ENCODE measurements around the gene PEPD. TPM values are rescaled to one million over a fixed set of nuclear protein-coding genes. Genes with fewer than 3 reads are reported as not detected.

Gene PEPD
- polyA plus RNA-seq, 1 donor from 2014 or later = 43.9 TPM

- Histone ChIP-seq H3K36me3 (ENCODE audit: insufficient read depth, low read length) (no peaks in the 10 kb centered on the region), H2AFZ (ENCODE audit: low read depth, low read length) (no peak overlapping the region), H3K27me3 (ENCODE audit: insufficient read depth, low read depth, low read length) (no peaks in the 10 kb centered on the region), H3K9me3 (ENCODE audit: low read length) (no peaks in the 10 kb centered on the region), H3F3A (ENCODE audit: insufficient read depth, low read length, poor library complexity, severe bottlenecking) (no peaks in the 10 kb centered on the region), H3K4me3 (ENCODE audit: low read length) (no peak overlapping the region), H3K4me2 (ENCODE audit: low read length) (no peak overlapping the region), H3K9me2 (ENCODE audit: insufficient read depth, low read length) (no peaks in the 10 kb centered on the region), H3K27ac (ENCODE audit: low read length) (no peak overlapping the region), H3K79me2 (replicated peaks; ENCODE audit: insufficient read depth, low read length) (no peaks in the 10 kb centered on the region), H3K9ac (ENCODE audit: low read length) (peak overlapping the region; percentile 10), H4K20me1 (ENCODE audit: insufficient read depth) (no peaks in the 10 kb centered on the region)
- TF ChIP-seq MXI1 (conservative IDR thresholded peaks at IDR 0.05; ENCODE audit: poor library complexity, severe bottlenecking) (no peak), REST (IDR thresholded peaks at IDR 0.05; ENCODE audit: borderline replicate concordance) (no peak), SMC3 (conservative IDR thresholded peaks at IDR 0.05; ENCODE audit: poor library complexity) (no peak), EP300 (conservative IDR thresholded peaks at IDR 0.05; ENCODE audit: poor library complexity, severe bottlenecking) (no peak), RAD21 (conservative IDR thresholded peaks at IDR 0.05) (no peak), EZH2 (IDR thresholded peaks at IDR 0.05; ENCODE audit: borderline replicate concordance, insufficient read depth, low read length, poor library complexity, severe bottlenecking) (no peak), POLR2AphosphoS5 (IDR thresholded peaks at IDR 0.05) (no peak), TAF1 (IDR thresholded peaks at IDR 0.05; ENCODE audit: low read depth) (no peak)
- TF ChIP-seq, protein P1, sequence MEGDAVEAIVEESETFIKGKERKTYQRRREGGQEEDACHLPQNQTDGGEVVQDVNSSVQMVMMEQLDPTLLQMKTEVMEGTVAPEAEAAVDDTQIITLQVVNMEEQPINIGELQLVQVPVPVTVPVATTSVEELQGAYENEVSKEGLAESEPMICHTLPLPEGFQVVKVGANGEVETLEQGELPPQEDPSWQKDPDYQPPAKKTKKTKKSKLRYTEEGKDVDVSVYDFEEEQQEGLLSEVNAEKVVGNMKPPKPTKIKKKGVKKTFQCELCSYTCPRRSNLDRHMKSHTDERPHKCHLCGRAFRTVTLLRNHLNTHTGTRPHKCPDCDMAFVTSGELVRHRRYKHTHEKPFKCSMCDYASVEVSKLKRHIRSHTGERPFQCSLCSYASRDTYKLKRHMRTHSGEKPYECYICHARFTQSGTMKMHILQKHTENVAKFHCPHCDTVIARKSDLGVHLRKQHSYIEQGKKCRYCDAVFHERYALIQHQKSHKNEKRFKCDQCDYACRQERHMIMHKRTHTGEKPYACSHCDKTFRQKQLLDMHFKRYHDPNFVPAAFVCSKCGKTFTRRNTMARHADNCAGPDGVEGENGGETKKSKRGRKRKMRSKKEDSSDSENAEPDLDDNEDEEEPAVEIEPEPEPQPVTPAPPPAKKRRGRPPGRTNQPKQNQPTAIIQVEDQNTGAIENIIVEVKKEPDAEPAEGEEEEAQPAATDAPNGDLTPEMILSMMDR (IDR thresholded peaks at IDR 0.05; ENCODE audit: poor library complexity, severe bottlenecking) = no peak
Measured at GRCh38 chr19:33486936-33487811, 34.4 kb downstream of the PEPD start.

DNA sequence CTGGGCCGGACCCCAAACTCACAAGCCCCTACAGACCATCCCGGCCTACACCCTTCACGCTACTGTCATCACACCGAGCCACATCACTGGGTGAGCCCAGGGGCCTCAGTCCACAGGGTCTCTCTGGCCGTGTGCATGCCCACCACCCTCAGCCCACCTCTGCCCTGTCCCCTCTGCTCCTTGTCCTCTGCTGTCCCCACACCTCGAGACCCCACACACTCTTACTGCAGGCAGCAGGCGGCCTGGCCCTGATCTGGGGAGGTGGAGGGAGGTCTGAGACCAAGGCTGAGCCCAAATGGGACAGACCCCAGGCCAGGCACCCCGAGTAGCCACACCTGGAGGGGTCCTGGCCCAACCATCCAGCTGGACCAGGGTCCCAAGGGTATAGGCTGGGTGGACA, 35.2 kb downstream of the PEPD start:
- H3K9me3 ChIP-seq (ENCODE audit: low read length) = no peaks in the 10 kb centered on the region
- no peak overlapping the region for H2AFZ ChIP-seq (ENCODE audit: low read depth, low read length)
- H4K20me1 ChIP-seq (ENCODE audit: insufficient read depth) = no peaks in the 10 kb centered on the region
- H3K4me3 ChIP-seq (ENCODE audit: low read length) = no peak overlapping the region
- no peaks in the 10 kb centered on the region for H3K9me2 ChIP-seq (ENCODE audit: insufficient read depth, low read length)
- TF ChIP-seq RAD21 (conservative IDR thresholded peaks at IDR 0.05) (no peak), EP300 (conservative IDR thresholded peaks at IDR 0.05; ENCODE audit: poor library complexity, severe bottlenecking) (no peak), EZH2 (IDR thresholded peaks at IDR 0.05; ENCODE audit: borderline replicate concordance, insufficient read depth, low read length, poor library complexity, severe bottlenecking) (no peak), MXI1 (conservative IDR thresholded peaks at IDR 0.05; ENCODE audit: poor library complexity, severe bottlenecking) (no peak), SMC3 (conservative IDR thresholded peaks at IDR 0.05; ENCODE audit: poor library complexity) (no peak), TAF1 (IDR thresholded peaks at IDR 0.05; ENCODE audit: low read depth) (no peak), REST (IDR thresholded peaks at IDR 0.05; ENCODE audit: borderline replicate concordance) (no peak), POLR2AphosphoS5 (IDR thresholded peaks at IDR 0.05) (no peak)
- TF ChIP-seq, protein P1 (IDR thresholded peaks at IDR 0.05; ENCODE audit: poor library complexity, severe bottlenecking) = no peak
- no peaks in the 10 kb centered on the region for H3K79me2 ChIP-seq (replicated peaks; ENCODE audit: insufficient read depth, low read length)
- H3F3A ChIP-seq (ENCODE audit: insufficient read depth, low read length, poor library complexity, severe bottlenecking) = no peaks in the 10 kb centered on the region
- H3K36me3 ChIP-seq (ENCODE audit: insufficient read depth, low read length) = no peaks in the 10 kb centered on the region
- H3K4me2 ChIP-seq (ENCODE audit: low read length) = no peak overlapping the region
- no peak overlapping the region for H3K27ac ChIP-seq (ENCODE audit: low read length)
- H3K27me3 ChIP-seq (ENCODE audit: insufficient read depth, low read depth, low read length) = no peaks in the 10 kb centered on the region
- no peak overlapping the region for H3K9ac ChIP-seq (ENCODE audit: low read length)
